RWPE1 (cell line): Measurements from ENCODE around the gene LONP2.
"Not testable (repeated sequence)": the region's sequence is repeated elsewhere in the genome, so short reads cannot be mapped to it uniquely, and the experiment has no call there.

Source experiments
- CTCF ChIA-PET: fragments of 350-600 bp; sonication (Branson Sonifier 250); formaldehyde crosslinking; extraction: SDS; loops from one replicate; lab custom pipeline; 2021; lab: Yijun Ruan, JAX
- POLR2A ChIA-PET: fragments of 400-600 bp; formaldehyde crosslinking; extraction: SDS; loops from one replicate; lab custom pipeline; 2020; ENCODE audit warnings: antibody characterized with exemption; ENCODE audit not compliant: low non-redundant PET; lab: Yijun Ruan, JAX
- DNase-seq: peaks from one replicate; pipeline ENCODE4 v3.0.0; 2012; ENCODE audit warnings: low spot score
- H3K27ac ChIP-seq: fragments of 450-650 bp; 2 replicates; pipeline ENCODE4 v1.5.1; 2017
- TF ChIP-seq, protein P1 (sequence below): fragments of 450-650 bp; conservative IDR thresholded peaks from 2 replicates; pipeline ENCODE4 v1.5.1; 2017; ENCODE audit warnings: low read depth, mild to moderate bottlenecking

Gene LONP2

DNA sequence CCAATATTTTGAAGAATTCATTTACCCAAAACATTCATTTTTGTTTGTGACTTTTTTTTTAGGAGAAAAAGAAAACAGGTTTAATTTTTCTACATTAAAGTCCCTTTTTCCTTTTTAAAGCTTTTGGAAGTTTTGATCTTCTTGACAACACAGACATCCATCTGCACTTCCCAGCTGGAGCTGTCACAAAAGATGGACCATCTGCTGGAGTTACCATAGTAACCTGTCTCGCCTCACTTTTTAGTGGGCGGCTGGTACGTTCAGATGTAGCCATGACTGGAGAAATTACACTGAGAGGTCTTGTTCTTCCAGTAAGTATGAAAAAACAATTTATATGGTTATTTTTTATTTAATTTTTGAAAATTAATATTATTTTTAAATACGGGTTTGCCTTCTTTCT lies 103.9 kb downstream of the LONP2 start:
- H3K27ac ChIP-seq: no peak overlapping the region
- ChIA-PET CTCF (interaction anchor here (0.6 kb wide), 1 partner anchor 194 kb away, joined by 4 read pairs; no protein-coding TSS in a partner anchor), POLR2A (interaction anchor here (0.6 kb wide), 1 partner anchor 189 kb away, joined by 3 read pairs; no protein-coding TSS in a partner anchor)
- DNase-seq: no peak
- TF ChIP-seq, protein P1, sequence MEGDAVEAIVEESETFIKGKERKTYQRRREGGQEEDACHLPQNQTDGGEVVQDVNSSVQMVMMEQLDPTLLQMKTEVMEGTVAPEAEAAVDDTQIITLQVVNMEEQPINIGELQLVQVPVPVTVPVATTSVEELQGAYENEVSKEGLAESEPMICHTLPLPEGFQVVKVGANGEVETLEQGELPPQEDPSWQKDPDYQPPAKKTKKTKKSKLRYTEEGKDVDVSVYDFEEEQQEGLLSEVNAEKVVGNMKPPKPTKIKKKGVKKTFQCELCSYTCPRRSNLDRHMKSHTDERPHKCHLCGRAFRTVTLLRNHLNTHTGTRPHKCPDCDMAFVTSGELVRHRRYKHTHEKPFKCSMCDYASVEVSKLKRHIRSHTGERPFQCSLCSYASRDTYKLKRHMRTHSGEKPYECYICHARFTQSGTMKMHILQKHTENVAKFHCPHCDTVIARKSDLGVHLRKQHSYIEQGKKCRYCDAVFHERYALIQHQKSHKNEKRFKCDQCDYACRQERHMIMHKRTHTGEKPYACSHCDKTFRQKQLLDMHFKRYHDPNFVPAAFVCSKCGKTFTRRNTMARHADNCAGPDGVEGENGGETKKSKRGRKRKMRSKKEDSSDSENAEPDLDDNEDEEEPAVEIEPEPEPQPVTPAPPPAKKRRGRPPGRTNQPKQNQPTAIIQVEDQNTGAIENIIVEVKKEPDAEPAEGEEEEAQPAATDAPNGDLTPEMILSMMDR: no peak

DNA sequence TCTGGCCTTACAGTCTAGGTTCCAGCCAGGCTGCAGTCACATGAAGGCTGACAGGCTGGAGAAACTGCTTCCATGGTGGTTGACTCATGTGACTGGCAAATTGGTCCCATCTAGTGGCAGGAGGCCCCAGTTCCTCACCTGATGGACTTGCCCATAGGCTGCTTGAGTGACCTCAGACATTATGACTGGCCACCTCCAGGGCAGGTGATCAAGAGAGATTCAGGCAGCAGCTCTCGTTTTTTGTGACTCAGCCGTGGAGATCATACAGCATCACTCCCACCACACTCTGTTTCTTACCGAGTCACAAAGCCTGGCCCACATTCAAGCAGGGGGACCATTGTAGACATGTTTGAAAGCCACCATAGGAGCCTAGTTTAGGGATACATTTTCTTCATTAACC lies 106.6 kb downstream of the LONP2 start:
- no peak for DNase-seq
- CTCF ChIA-PET: interaction anchor here (0.6 kb wide), 1 partner anchor 1429 kb away, joined by 3 read pairs; no protein-coding TSS in a partner anchor
- H3K27ac ChIP-seq: peak overlapping the region; percentile 20
- POLR2A ChIA-PET: no interaction called here
- TF ChIP-seq, protein P1: no peak

DNA sequence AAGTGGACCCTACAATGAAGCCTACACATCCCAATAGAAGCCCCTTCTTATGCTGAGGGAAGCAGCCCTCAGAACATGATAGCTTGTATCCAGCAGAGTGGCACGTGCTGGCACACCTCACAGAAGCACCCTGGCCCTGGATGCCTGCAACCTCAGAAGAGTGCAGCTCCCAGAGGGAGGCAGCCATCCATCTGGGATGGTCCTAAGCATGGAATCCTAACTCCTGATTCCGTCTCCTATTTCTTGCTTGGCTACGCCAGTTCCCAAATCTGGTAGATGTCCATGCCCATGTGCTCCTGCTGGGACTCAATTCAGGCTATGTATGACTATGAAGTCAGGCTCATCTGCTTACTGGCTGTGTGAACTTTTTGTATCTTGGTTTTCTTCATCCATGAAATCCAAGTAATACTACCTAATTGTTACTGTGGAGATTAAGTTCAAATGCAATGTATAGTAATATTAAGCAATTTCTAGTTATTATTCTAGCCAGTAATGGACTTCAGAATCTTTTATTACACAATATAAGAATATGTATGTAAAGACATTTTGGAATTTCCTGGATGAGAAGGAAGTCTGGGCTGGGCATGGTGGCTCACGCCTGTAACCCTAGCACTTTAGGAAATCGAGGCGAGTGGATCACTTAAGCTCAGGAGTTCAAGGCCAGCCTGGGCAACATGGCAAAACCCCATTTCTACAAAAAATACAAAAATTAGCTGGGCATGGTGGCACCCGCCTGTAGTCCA lies 108.7 kb downstream of the LONP2 start:
- 0 out of 2 replicates have a peak overlapping the region, but pooled peaks have one; percentile 44 for H3K27ac ChIP-seq
- TF ChIP-seq, protein P1: no peak
- DNase-seq: no peak
- POLR2A ChIA-PET: no interaction called here
- CTCF ChIA-PET: interaction anchor here (0.5 to 1.4 kb wide), 4 partner anchors 13 to 278 kb away, joined by 3 to 6 read pairs (median 4); no protein-coding TSS in a partner anchor

DNA sequence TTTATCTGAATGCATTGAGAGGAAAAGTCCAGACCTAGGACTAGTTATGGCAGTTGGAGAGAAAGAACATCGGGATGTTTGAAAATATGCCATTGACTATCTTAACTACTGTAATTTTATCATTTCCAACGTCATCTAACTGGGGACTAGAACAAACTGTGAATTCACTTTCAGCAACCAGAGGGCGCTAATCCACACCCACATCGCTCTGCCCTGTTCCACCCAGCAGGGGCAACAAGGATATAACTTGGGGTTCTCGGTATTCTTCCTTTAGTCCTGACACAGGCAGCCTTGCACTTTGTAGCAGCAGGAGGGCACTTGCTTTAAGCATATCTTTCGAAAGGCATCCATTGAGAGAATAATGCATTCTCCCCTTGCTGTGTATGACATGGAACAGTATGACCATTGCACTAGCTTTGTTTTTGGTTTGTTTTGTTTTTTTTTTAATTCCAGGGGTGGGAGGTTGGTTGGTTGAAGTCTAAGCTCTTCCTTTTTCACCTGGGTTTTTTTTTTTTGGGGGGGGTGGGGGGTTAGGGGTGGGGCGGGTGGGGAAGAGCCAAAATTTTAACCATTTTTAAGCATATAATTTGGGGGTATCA lies 109.6 kb downstream of the LONP2 start:
- TF ChIP-seq, protein P1: peak; percentile 82
- peak; percentile 78 for DNase-seq
- CTCF ChIA-PET: interaction anchor here (0.6 to 1.4 kb wide), 5 partner anchors 84 to 277 kb away, joined by 3 to 6 read pairs (median 4); no protein-coding TSS in a partner anchor
- H3K27ac ChIP-seq: no peak overlapping the region
- POLR2A ChIA-PET: no interaction called here

DNA sequence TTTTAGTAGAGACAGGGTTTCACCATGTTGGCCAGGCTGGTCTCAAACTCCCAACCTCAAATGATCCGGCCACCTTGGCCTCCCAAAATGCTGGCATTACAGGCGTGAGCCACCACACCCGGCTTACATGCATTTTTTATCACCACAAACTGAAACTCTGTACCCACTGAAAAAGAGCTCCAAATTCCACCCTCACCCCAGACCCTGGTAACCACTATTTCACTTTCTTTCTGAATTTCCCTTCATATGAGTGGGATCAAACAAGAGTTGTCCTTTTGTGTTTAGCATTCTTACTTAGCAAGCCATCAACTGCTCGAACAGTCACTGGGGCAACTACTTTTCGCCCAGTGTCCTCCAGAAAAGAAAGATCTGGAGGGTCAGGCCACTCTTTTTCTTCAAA lies 110.3 kb downstream of the LONP2 start:
- not testable (repeated sequence) for H3K27ac ChIP-seq, DNase-seq
- ChIA-PET POLR2A (interaction anchor here (0.6 kb wide), 1 partner anchor 917 kb away, joined by 8 read pairs; no protein-coding TSS in a partner anchor), CTCF (interaction anchor here (0.6 to 1.2 kb wide), 5 partner anchors 83 to 269 kb away, joined by 3 to 5 read pairs (median 3); no protein-coding TSS in a partner anchor)

DNA sequence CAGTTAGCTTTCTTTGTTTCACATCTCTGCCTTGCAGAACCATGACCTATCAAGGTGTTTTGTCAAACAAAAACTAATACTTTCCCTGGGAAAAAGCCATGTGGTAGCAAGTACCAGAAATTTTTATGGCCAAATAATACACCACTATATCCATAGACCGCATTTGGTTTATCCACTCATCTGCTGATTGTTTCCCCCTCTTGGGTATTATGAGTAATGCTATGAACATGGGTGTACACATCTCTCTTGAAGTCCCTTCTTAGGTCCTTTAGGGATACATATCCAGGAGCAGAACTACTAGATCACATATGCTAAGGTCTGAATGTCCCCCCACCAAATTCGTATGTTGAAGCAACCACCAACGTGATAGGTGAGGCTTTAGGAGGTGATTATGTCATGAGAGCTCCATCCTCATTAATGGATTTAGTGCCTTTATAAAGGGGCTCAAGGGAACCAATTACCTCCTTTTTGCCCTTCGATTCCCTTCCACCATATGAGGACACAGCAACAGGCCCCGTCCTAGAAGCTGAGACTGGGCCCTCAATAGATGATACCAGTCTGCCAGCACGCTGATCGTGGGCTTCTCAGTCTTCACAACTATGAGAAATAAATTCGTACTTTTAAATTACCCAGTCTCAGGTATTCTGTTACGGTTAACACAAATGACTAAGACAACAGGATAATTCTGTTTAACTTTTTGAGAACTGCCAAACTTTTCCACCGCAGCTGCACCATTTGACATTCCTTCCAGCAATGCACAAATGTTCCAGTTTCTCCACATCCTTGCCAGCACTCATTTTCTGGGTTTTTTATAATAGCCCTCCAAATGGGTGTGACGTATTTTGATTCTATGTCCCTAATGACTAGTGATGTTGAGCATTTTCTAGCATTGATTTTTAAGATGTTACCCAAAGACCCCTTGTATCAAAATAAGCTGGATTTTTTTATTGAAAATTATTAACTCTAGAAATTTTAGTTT lies 111.1 kb downstream of the LONP2 start:
- no peak overlapping the region for H3K27ac ChIP-seq
- ChIA-PET CTCF (interaction anchor here (0.6 to 1.2 kb wide), 5 partner anchors 171 to 268 kb away, joined by 3 to 4 read pairs (median 3); no protein-coding TSS in a partner anchor), POLR2A (interaction anchor here (0.6 kb wide), 1 partner anchor 918 kb away, joined by 8 read pairs; no protein-coding TSS in a partner anchor)
- no peak for DNase-seq
- TF ChIP-seq, protein P1: no peak
